Neural crest cell (in vitro differentiated cells): Measurements from ENCODE around the gene THAP9. TPM values are rescaled to one million over a fixed set of nuclear protein-coding genes. Genes with fewer than 3 reads are reported as not detected.
"Not testable (repeated sequence)": the region's sequence is repeated elsewhere in the genome, so short reads cannot be mapped to it uniquely, and the experiment has no call there.

Experiments used
- DNase-seq: peaks from one replicate; pipeline ENCODE4 v3.0.0; 2021; ENCODE audit warnings: low read depth, mixed read lengths, low spot score
- H3K27ac Mint-ChIP-seq: one replicate; pipeline ENCODE4 v1.8.0; 2021; ENCODE audit warnings: mild to moderate bottlenecking, mixed read lengths; ENCODE audit not compliant: unreplicated experiment
- H3K27me3 Mint-ChIP-seq: 2 replicates; pipeline ENCODE4 v1.8.0; 2021; ENCODE audit warnings: low read depth, mild to moderate bottlenecking, mixed read lengths
- H3K36me3 Mint-ChIP-seq: 2 replicates; pipeline ENCODE4 v1.8.0; 2021; ENCODE audit warnings: low read depth, mild to moderate bottlenecking, mixed read lengths
- H3K4me1 Mint-ChIP-seq: 2 replicates; pipeline ENCODE4 v1.8.0; 2021; ENCODE audit warnings: mixed read lengths
- H3K4me3 Mint-ChIP-seq: one replicate; pipeline ENCODE4 v1.8.0; 2021; ENCODE audit warnings: mild to moderate bottlenecking, mixed read lengths
- H3K9me3 Mint-ChIP-seq: 2 replicates; pipeline ENCODE4 v1.8.0; 2021; ENCODE audit warnings: mixed read lengths
- CTCF ChIP-seq: fragments of 200-600 bp; sonication (generic); conservative IDR thresholded peaks from 2 replicates; pipeline ENCODE4 v1.5.0; 2021; ENCODE audit warnings: antibody characterized with exemption, mild to moderate bottlenecking
- total RNA-seq: library from RNA; stranded (reverse); gene quantifications from 2 replicates; pipeline ENCODE4 v1.2.1, GENCODE V29; 2021

The THAP9 gene
- total RNA-seq, 1 donor from 2014 or later: 11.6 TPM

- no peaks in the 10 kb centered on the region for H3K27me3 Mint-ChIP-seq
- no peak overlapping the region for H3K4me3 Mint-ChIP-seq
- H3K4me1 Mint-ChIP-seq: peaks cover 3% of the 10 kb centered on the region
- no peak for DNase-seq
- no peaks in the 10 kb centered on the region for H3K9me3 Mint-ChIP-seq
- H3K27ac Mint-ChIP-seq: no peak overlapping the region
- H3K36me3 Mint-ChIP-seq: peaks cover 5% of the 10 kb centered on the region
- TF ChIP-seq CTCF: no peak
These were observed 5.9 kb downstream of the THAP9 start for GRCh38 chr4:82906469-82906868.

GRCh38 chr4:82909326-82909725, 8.8 kb downstream of the THAP9 start:
- TF ChIP-seq CTCF: no peak
- DNase-seq: no peak
- Mint-ChIP-seq H3K36me3 (peaks cover 6% of the 10 kb centered on the region), H3K4me1 (no peaks in the 10 kb centered on the region), H3K27ac (no peak overlapping the region), H3K27me3 (no peaks in the 10 kb centered on the region), H3K9me3 (no peaks in the 10 kb centered on the region), H3K4me3 (no peak overlapping the region)

- no peak for TF ChIP-seq CTCF
- DNase-seq: no peak
- Mint-ChIP-seq H3K36me3 (peaks cover 12% of the 10 kb centered on the region), H3K9me3 (no peaks in the 10 kb centered on the region), H3K4me3 (no peak overlapping the region), H3K27ac (no peak overlapping the region), H3K4me1 (peaks cover 12% of the 10 kb centered on the region), H3K27me3 (no peaks in the 10 kb centered on the region)
These were observed 12.8 kb downstream of the THAP9 start for GRCh38 chr4:82913305-82913704.

- not testable (repeated sequence) for H3K4me3 Mint-ChIP-seq
- Mint-ChIP-seq H3K4me1 (peaks cover 16% of the 10 kb centered on the region), H3K36me3 (peaks cover 12% of the 10 kb centered on the region)
These were observed 13.4 kb downstream of the THAP9 start for GRCh38 chr4:82913968-82914367.

GRCh38 chr4:82918091-82918490, 17.6 kb downstream of the THAP9 start:
- H3K4me1 Mint-ChIP-seq: peaks cover 16% of the 10 kb centered on the region

More at GRCh38 chr4:82913968-82914367, 13.4 kb downstream of the THAP9 start:
- H3K27ac Mint-ChIP-seq, H3K9me3 Mint-ChIP-seq, H3K27me3 Mint-ChIP-seq, DNase-seq: not testable (repeated sequence)

GRCh38 chr4:82919386-82919785, 18.9 kb downstream of the THAP9 start:
- Mint-ChIP-seq H3K4me3 (no peak overlapping the region), H3K27me3 (no peaks in the 10 kb centered on the region), H3K4me1 (peaks cover 16% of the 10 kb centered on the region), H3K36me3 (peaks cover 5% of the 10 kb centered on the region), H3K27ac (no peak overlapping the region), H3K9me3 (no peaks in the 10 kb centered on the region)
- TF ChIP-seq CTCF: no peak
- no peak for DNase-seq

More at GRCh38 chr4:82918091-82918490, 17.6 kb downstream of the THAP9 start:
- Mint-ChIP-seq H3K27me3 (no peaks in the 10 kb centered on the region), H3K9me3 (no peaks in the 10 kb centered on the region), H3K27ac (no peak overlapping the region), H3K4me3 (no peak overlapping the region), H3K36me3 (peaks cover 6% of the 10 kb centered on the region)
- no peak for DNase-seq
- no peak for TF ChIP-seq CTCF
